Measurements from ENCODE around the gene ICAM4.

DNA sequence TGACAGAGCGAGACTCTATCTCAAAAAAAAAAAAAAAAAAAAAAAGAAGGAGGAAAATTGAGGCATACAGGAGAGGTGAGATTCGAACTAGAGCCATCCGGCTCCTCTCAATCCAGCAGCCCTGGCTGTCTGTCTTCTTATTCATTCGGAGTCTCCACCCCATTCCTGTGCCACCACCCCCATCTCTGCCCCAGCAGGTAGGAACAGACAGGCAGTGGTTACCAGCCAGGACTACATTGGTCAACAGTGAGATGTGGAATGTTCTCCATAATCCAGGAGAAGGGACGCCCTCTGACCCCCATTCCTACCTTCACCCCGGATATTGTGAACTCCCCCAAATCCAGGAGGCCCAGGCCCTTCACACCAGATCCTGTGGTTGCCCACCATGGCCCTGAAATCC is 49.1 kb upstream of the ICAM4 start:
- TF ChIP-seq EZH2 (IDR thresholded peaks at IDR 0.05; ENCODE audit: low read depth), result no peak
- TF ChIP-seq, protein P1, sequence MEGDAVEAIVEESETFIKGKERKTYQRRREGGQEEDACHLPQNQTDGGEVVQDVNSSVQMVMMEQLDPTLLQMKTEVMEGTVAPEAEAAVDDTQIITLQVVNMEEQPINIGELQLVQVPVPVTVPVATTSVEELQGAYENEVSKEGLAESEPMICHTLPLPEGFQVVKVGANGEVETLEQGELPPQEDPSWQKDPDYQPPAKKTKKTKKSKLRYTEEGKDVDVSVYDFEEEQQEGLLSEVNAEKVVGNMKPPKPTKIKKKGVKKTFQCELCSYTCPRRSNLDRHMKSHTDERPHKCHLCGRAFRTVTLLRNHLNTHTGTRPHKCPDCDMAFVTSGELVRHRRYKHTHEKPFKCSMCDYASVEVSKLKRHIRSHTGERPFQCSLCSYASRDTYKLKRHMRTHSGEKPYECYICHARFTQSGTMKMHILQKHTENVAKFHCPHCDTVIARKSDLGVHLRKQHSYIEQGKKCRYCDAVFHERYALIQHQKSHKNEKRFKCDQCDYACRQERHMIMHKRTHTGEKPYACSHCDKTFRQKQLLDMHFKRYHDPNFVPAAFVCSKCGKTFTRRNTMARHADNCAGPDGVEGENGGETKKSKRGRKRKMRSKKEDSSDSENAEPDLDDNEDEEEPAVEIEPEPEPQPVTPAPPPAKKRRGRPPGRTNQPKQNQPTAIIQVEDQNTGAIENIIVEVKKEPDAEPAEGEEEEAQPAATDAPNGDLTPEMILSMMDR (conservative IDR thresholded peaks at IDR 0.05), result no peak
